OCI-LY3 (cell line): Measurements from ENCODE around the gene VAT1L.

Source experiments
- H2AFZ ChIP-seq: fragments of 200-600, 300-600 bp; shearing (Covaris generic); 2 replicates; pipeline ENCODE4 v1.6.0; 2014; ENCODE audit warnings: antibody characterized with exemption, low read depth, low read length
- H3K27ac ChIP-seq: fragments of 200-600, 300-600 bp; sonication (generic); 2 replicates; pipeline ENCODE4 v1.5.1; 2014; ENCODE audit warnings: mild to moderate bottlenecking, low read length, moderate library complexity, mixed read lengths
- H3K27me3 ChIP-seq: fragments of 200-600, 300-600 bp; sonication (generic); 2 replicates; pipeline ENCODE4 v1.6.1; 2014; ENCODE audit warnings: low read depth, low read length, mixed read lengths
- H3K36me3 ChIP-seq: fragments of 200-600, 300-600 bp; sonication (generic); replicated peaks from 2 replicates; pipeline ENCODE3; 2014; ENCODE audit warnings: low read depth, low read length, mixed read lengths
- H3K4me1 ChIP-seq: fragments of 300-600, 200-600 bp; sonication (generic); 2 replicates; pipeline ENCODE4 v1.6.1; 2014; ENCODE audit warnings: low read length, mixed read lengths
- H3K4me2 ChIP-seq: fragments of 200-600, 300-600 bp; sonication (generic); 2 replicates; pipeline ENCODE4 v1.6.1; 2014; ENCODE audit warnings: low read length, mixed read lengths
- H3K4me3 ChIP-seq: fragments of 300-600, 200-600 bp; sonication (generic); 2 replicates; pipeline ENCODE4 v1.5.1; 2014; ENCODE audit warnings: antibody characterized with exemption, mild to moderate bottlenecking, low read length, moderate library complexity
- H3K79me2 ChIP-seq: fragments of 300-600, 200-600 bp; shearing (Covaris generic); 2 replicates; pipeline ENCODE4 v1.6.1; 2014; ENCODE audit warnings: mild to moderate bottlenecking, low read length, mixed read lengths
- H3K9ac ChIP-seq: fragments of 300-600, 200-600 bp; shearing (Covaris generic); 2 replicates; pipeline ENCODE4 v1.6.0; 2014; ENCODE audit warnings: mild to moderate bottlenecking, low read length, moderate library complexity
- H3K9me3 ChIP-seq: fragments of 200-600, 300-600 bp; shearing (Covaris generic); 2 replicates; pipeline ENCODE4 v1.6.1; 2014; ENCODE audit warnings: low read length, mixed read lengths; ENCODE audit not compliant: insufficient read depth
- H4K20me1 ChIP-seq: fragments of 200-600, 300-600 bp; sonication (generic); 2 replicates; pipeline ENCODE4 v1.6.1; 2016; ENCODE audit warnings: low read length, mixed read lengths; ENCODE audit not compliant: insufficient read depth
- CTCF ChIP-seq: fragments of 200-600, 300-600 bp; sonication (generic); IDR thresholded peaks from 2 replicates; pipeline ENCODE4 v1.5.1; 2014; ENCODE audit warnings: antibody characterized with exemption, low read length, low read depth
- EZH2phosphoT487 ChIP-seq: fragments of 200-600 bp; shearing (Covaris generic); IDR thresholded peaks from 2 replicates; pipeline ENCODE4 v1.6.1; 2018; ENCODE audit warnings: antibody characterized with exemption, mixed run types, low read depth

Gene VAT1L

GRCh38 chr16:77833921-77834634 is 45.7 kb downstream of the VAT1L start:
- Histone ChIP-seq H3K27me3 (peaks cover 25% of the 10 kb centered on the region), H3K9ac (no peak overlapping the region), H3K4me3 (no peak overlapping the region), H3K79me2 (no peaks in the 10 kb centered on the region), H3K9me3 (no peaks in the 10 kb centered on the region), H3K36me3 (no peaks in the 10 kb centered on the region), H4K20me1 (no peaks in the 10 kb centered on the region), H3K4me2 (no peak overlapping the region), H2AFZ (no peak overlapping the region), H3K4me1 (no peaks in the 10 kb centered on the region), H3K27ac (no peak overlapping the region)
- TF ChIP-seq EZH2phosphoT487, result no peak
- TF ChIP-seq CTCF, result no peak

- H3K27me3 ChIP-seq, result peaks cover 24% of the 10 kb centered on the region
- no peak overlapping the region for H3K27ac ChIP-seq
- no peaks in the 10 kb centered on the region for H3K79me2 ChIP-seq
- H3K4me1 ChIP-seq, result no peaks in the 10 kb centered on the region
- no peak overlapping the region for H3K9ac ChIP-seq
- H3K4me2 ChIP-seq, result no peak overlapping the region
- TF ChIP-seq CTCF (no peak), EZH2phosphoT487 (no peak)
- no peaks in the 10 kb centered on the region for H3K36me3 ChIP-seq
- no peaks in the 10 kb centered on the region for H4K20me1 ChIP-seq
- H3K4me3 ChIP-seq, result no peak overlapping the region
- H2AFZ ChIP-seq, result no peak overlapping the region
- H3K9me3 ChIP-seq, result no peaks in the 10 kb centered on the region
These were observed 46.5 kb downstream of the VAT1L start for GRCh38 chr16:77834635-77835540.

GRCh38 chr16:77836801-77837200 is 48.4 kb downstream of the VAT1L start:
- H3K79me2 ChIP-seq, result no peaks in the 10 kb centered on the region
- no peak for TF ChIP-seq CTCF
- H3K27me3 ChIP-seq, result peaks cover 36% of the 10 kb centered on the region
- no peak overlapping the region for H3K4me2 ChIP-seq
- H2AFZ ChIP-seq, result no peak overlapping the region
- no peaks in the 10 kb centered on the region for H4K20me1 ChIP-seq
- no peak overlapping the region for H3K4me3 ChIP-seq
- no peak overlapping the region for H3K27ac ChIP-seq
- H3K9ac ChIP-seq, result no peak overlapping the region
- H3K36me3 ChIP-seq, result no peaks in the 10 kb centered on the region
- no peaks in the 10 kb centered on the region for H3K4me1 ChIP-seq
- H3K9me3 ChIP-seq, result no peaks in the 10 kb centered on the region

- peaks cover 41% of the 10 kb centered on the region for H3K27me3 ChIP-seq
- H3K79me2 ChIP-seq, result no peaks in the 10 kb centered on the region
- no peaks in the 10 kb centered on the region for H3K4me1 ChIP-seq
- H3K36me3 ChIP-seq, result no peaks in the 10 kb centered on the region
- TF ChIP-seq CTCF (no peak), EZH2phosphoT487 (no peak)
- no peaks in the 10 kb centered on the region for H4K20me1 ChIP-seq
- no peak overlapping the region for H3K4me3 ChIP-seq
- H3K27ac ChIP-seq, result no peak overlapping the region
- H3K9ac ChIP-seq, result no peak overlapping the region
- H2AFZ ChIP-seq, result no peak overlapping the region
- H3K9me3 ChIP-seq, result no peaks in the 10 kb centered on the region
- no peak overlapping the region for H3K4me2 ChIP-seq
These were observed 50.4 kb downstream of the VAT1L start for GRCh38 chr16:77838597-77839255.
